HG03571 (cell line): ENCODE measurements around the gene CERT1.

Experiments used
- ATAC-seq: cut with Tn5 transposase; IDR thresholded peaks from one replicate; pipeline ENCODE4 v1.9.1; 2021; ENCODE audit not compliant: unreplicated experiment

CERT1 gene

DNA sequence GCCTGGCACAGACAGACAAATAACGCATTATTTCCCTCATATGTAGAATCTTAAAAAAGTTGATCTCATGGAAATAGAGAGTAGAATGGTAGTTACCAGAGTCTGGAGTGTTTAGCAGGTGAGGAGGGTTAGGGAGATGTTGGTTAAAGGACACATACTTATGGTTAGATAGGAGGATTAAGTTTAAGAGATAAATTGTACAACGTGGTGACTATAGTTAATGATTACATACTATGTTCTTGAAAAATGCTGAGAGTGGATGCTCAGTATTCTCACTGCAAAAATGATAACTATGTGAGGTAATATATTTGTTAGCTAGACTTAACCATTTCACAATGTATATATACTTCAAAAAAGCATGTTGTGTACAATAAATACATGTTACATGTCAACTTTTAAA lies 38.0 kb downstream of the CERT1 start:
- no peak for ATAC-seq

- ATAC-seq, result no peak
Observed at GRCh38 chr5:75472973-75473372, 38.5 kb downstream of the CERT1 start.

DNA sequence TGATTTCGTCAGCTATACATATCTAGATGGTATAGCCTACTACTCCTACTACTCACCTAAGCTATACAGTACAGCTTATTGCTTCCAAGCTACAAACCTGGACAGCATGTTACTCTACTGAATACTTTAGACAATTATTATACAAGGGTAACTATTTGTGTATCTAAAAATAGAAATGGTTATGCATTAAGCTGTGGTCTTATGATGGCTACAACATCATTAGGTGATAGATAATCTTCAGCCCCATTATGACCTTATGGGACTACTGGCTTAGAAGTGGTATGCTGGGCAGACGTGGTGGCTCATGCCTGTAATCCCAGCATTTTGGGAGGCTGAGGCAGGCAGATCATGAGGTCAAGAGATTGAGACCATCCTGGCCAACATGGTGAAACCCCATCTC lies 40.2 kb downstream of the CERT1 start:
- ATAC-seq, result no peak

GRCh38 chr5:75469017-75469416 lies 42.4 kb downstream of the CERT1 start:
- ATAC-seq, result no peak

GRCh38 chr5:75468593-75468992 lies 42.8 kb downstream of the CERT1 start:
- ATAC-seq, result no peak

GRCh38 chr5:75466006-75466716 lies 45.3 kb downstream of the CERT1 start:
- no peak for ATAC-seq

DNA sequence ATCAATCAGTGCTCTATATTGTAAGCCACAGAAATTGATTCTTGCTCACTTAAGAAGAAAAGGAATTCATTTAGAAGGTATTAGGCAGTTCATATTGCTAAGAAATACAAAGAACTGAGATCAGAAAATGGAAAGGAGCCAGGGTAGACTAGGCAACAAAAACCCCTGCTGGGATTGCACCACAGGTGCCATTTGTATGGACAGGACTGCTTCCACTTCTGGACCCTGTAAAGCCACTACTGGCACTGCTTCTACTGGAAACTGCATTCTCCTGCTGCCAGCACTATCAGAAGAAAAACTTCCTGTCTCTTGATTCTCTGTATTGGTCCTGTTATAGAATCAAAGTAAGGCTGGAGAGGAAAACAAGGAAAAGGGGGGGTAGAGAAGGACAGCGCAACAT lies 45.9 kb downstream of the CERT1 start:
- no peak for ATAC-seq

DNA sequence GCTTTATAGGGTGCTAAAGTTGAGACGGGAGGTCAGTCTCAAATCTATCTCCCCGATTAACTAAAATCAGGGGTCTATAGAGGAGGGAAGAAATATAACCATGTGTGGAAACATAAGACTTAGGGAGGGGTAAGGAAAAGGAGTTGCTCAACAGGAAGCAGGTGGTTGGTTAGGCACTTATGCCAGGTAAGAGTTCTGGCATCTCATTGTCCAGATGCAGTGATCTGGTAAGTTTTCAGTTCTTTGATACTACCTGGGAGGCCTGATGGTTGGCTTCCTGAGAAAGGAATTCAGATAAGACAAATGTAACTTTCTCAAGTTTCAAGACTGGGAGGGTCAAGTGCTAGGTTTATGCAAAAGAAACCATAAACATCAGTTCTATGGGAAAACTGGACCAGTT lies 47.7 kb downstream of the CERT1 start:
- no peak for ATAC-seq

DNA sequence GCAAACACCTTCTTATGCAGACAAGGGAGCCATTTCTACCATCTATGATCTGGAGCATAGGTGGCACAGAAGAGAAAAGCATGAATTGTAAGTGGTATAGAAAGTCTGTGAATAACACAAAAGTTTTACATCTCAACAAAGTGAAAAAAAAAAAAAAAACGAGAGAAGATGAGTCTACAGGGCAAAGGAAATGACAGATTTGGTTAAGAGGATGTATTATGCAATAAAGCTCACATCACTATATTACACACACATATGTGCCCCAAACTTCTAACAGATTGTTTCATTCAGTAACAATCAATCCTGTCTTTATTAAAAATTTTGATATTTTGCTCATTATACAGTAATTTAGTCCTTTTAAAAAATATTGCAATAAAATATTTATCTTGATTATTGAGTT lies 49.8 kb downstream of the CERT1 start:
- ATAC-seq, result no peak

GRCh38 chr5:75460942-75461610 lies 50.4 kb downstream of the CERT1 start:
- peak; percentile 85 for ATAC-seq

GRCh38 chr5:75460532-75460931 lies 50.9 kb downstream of the CERT1 start:
- ATAC-seq, result no peak

GRCh38 chr5:75457691-75458090 lies 53.7 kb downstream of the CERT1 start:
- ATAC-seq, result no peak

DNA sequence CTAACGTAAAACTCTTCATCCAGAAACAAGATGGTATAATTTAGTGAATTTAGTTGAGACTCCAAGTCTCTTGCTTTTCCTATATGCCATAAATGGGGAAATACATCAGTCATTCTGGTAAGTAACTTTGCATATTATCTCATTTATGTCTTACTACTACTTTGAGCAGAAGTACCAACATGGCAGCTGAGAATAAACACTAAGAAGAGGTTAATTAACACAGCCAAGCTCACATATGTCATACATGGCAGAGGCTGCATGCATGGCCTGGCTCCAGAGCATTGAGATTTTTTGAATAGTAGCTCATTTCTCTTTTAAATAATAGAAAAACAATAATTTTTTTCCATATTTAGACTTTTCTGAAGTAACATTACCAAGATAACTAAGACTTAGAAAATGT lies 54.3 kb downstream of the CERT1 start:
- ATAC-seq, result no peak

DNA sequence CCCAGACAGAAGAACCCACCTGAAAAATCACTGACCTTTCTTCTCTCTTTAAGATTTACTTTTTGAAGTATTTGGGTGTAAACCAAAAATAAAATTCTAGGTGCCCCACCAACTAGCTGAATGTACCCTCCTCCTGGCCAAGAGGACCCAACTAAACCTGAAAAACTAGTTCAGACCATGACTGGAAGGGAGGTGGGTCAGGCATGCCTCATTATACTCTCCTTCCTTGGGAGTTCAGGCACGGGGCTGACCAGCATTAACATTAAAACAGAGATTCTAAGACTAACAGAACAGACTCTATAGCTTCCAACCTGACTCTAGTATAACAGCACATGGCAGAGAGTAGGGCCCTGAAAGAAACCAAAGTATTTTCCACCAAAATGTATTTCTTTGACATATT lies 61.4 kb downstream of the CERT1 start:
- no peak for ATAC-seq

DNA sequence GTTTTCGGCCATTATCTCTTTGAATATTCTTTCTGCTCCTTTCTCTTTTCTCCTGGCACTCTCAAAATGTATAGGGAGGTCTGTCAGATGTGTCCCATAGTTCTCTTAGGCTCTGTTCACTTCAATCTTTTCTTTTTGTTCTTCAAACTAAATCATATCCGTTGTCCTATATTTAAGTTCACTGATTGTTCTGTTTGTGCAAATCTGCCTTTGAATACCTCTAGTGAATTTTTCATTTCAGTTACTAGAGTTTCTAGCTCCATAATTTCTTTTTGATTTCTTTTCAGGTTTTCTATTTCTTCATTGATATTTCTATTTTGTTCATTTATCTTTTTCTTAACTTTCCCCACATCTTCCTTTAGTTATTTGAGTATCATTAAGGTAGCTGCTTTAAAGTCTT lies 65.4 kb downstream of the CERT1 start:
- no peak for ATAC-seq

DNA sequence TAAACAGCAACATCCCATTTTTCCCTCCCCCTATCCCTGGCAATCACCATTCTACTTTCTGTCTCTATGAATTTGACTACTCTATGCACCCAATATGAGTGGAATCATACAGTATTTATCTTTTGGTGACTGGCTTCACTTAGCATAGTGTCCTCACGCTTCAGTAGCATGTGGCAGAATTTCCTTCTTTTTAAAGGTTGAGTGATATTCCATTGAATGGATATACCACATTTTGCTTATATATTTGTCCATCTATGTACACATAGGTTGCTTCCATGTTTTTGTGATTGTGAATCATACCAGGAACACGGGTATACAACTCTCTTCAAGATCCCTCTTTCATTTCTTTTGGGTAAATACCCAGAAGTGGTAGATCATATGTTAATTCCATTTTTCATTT lies 69.9 kb downstream of the CERT1 start:
- ATAC-seq, result no peak

DNA sequence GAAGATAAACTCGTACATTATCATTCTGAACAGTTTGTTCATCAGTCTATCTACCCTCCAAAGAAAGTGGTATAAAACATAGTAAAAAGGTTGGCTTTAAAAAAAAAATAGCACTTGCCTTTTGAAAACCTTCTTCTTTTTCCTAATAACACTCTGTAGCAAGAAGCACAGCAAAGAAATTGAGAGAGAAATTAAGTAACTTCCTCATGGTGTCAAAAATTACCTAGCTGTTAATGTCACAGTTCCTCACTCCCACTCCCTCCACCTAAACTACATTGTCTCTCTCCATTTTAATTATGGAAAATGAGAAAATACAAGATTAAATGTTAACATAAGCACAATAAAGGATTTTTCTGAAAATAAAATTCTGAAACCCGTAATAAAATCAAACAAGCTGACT lies 72.2 kb downstream of the CERT1 start:
- no peak for ATAC-seq

DNA sequence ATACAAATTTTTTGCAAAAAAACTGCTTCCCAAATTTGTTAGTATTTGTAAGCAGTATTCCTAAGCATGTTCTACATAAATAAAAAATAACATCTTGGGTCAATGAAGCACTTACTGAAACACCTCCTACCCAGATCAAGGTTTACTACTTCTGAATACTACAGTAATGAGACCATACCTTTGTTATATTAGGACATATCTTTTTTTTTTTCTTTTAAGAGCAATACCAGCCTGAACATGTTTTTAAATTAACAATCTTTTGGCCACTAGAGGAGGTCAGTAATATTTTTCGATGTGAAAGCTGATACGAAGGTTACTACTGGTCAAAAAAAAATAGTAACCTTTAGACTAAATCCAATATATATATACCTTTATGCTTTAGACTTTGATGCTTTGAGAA lies 72.7 kb downstream of the CERT1 start:
- ATAC-seq, result no peak

GRCh38 chr5:75435096-75435495 lies 76.3 kb downstream of the CERT1 start:
- no peak for ATAC-seq

GRCh38 chr5:75433814-75434506 lies 77.5 kb downstream of the CERT1 start:
- no peak for ATAC-seq

- no peak for ATAC-seq
Observed at GRCh38 chr5:75414241-75414640, 97.2 kb downstream of the CERT1 start.
